HT1080 (cell line): ENCODE results near the gene NAGPA. TPM values are rescaled to one million over a fixed set of nuclear protein-coding genes. Genes with fewer than 3 reads are reported as not detected.

Experiments used
- DNase-seq: peaks from one replicate; pipeline ENCODE4 v3.0.0-alpha.2; 2015; ENCODE audit warnings: low read depth
- total RNA-seq: library from RNA; depleted of rRNA; stranded (reverse); fragments of >200 nt; shearing (Covaris generic); gene quantifications from 2 replicates; pipeline ENCODE4 v1.2.3, GENCODE V29; 2014

The NAGPA gene
- total RNA-seq, 1 experiment from 2014 or later = 26.2 TPM

DNA sequence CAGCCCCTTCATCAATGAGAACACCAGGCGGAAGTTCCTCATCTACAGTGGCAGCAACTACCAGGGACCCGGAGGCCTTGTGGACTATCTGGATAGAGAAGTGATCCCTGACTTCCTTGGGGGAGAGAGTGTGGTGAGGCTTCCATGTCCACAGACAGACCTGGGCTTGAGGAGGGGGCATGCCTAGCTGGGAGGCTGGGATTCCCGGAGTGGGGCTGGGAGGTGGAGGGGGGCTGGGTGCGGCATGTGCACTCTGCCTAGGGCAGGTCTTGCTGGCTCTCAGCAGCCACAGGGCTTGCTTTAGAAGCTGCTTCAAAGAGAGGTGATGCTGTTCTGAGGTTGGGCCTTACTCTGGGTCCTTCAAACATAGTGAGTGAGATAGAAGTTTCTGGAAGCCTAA lies 27.8 kb downstream of the NAGPA start:
- no peak for DNase-seq

GRCh38 chr16:5004311-5004710 lies 29.4 kb downstream of the NAGPA start:
- DNase-seq = no peak

- DNase-seq = no peak
Observed at GRCh38 chr16:5003828-5004227, 29.9 kb downstream of the NAGPA start.

- DNase-seq = no peak
Observed at GRCh38 chr16:5003211-5003610, 30.5 kb downstream of the NAGPA start.

DNA sequence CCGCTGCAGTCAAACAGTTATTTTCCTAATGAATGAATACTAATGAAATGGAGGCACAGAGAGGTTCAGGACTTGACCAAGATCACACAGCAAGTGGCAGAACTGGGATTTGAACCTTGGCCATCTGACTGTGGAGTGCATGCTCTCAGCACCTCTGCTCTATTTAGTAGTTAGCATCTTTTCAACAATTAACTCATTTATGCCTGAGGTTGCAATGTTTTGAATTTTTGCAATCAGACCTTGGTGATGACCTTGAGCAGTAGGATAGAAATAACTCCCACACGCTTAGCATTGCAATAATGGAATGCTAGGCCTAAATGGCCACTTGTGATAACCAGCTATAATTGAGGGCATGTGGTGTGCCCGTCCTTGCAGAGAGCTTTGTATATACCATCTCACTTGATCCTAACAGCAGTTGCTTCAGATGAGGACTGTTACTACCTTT lies 31.0 kb downstream of the NAGPA start:
- DNase-seq = no peak

- DNase-seq = no peak
Observed at GRCh38 chr16:5001986-5002385, 31.7 kb downstream of the NAGPA start.

DNA sequence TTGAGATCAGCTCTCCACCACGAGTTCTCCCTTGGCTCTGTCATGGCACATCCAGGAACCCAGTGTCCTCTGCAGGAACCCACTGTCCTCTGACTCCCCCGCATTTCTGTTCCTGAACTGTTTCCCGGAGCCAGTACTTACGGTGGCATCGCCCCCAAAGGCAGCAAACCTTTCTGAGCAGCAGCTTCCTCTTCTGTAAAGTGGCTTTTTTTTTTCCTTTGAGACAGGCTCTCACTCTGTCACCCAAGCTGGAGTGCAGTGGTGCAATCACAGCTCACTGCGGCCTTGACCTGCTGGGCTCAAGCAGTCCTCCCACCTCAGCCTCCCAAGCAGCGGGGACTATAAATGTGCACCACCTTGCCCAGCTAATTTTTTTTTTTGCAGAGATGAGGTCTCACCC lies 32.2 kb downstream of the NAGPA start:
- no peak for DNase-seq

DNA sequence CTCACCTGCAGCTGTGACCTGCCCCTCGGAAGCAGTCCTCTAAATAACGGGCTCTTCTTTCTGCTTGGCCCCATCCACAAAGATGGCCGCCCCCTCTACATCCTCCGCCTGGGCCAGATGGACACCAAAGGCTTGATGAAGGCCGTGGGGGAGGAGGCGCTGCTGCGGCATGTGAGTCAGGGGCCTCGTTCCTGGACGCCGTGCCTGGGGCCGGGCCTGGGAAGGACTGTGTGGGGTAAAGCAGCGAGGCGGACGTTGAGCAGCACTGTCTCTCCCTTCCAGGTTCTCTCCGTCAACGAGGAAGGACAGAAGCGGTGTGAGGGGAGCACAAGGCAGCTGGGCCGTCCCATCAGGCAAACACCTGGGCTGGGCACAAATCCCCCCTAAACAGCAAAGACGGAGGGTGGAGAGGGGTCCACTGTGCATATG lies 33.1 kb downstream of the NAGPA start:
- no peak for DNase-seq

DNA sequence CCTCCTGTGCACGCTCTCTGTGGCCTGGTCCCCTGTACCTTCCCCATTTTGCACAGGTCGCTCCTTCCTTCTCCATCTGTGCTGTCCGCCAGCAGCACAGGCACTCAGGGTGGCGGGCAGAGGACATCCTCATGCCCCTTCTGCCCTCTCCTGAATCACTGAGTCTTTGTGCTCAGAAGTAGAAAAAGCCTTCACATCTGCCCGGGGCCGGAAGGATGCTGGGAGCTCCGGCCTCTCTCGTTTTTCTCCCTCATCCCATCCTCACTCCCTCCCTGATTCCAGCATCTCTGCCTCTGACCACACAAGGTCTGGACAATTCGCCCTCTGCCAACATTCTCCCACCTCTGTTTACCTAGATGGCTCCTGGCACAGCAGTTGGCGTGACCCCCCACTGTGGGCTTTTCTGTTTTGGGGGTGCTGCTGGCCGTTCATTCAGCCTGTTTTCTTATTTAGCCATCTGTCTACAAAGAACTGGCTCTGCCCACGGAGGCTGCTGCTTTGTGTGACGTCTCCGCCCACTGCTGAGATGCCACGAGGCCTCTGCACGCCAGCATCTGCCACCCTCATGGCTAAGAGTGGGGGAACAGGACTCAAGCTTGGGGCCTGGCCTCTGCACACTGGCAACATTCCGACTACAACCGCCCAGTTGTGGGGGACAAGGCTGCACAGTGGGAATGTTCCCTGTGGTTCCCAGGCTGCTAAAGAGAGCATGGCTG lies 38.9 kb downstream of the NAGPA start:
- DNase-seq = no peak

- DNase-seq = no peak
Observed at GRCh38 chr16:4991754-4992153, 42.0 kb downstream of the NAGPA start.

- no peak for DNase-seq
Observed at GRCh38 chr16:4990415-4990814, 43.3 kb downstream of the NAGPA start.

- DNase-seq = no peak
Observed at GRCh38 chr16:4989391-4990006, 44.2 kb downstream of the NAGPA start.

DNA sequence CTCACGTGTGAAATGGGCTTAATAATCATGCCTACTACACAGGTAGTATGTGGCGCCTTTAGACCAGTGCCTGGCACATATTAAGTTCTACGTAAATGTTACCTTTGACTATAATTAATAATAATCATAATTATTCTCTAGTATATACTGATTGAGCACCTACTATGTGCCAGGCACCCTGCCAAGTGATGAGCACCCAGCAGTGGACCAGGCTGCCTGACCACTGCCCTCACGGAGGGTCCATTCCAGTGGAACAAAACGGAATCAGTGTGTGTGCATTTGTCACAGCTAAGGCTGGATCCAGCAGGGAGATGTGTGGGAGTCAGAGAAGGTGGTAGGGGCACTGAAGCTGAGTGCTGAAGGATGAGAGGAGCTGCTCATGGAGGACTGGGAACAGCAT lies 45.1 kb downstream of the NAGPA start:
- no peak for DNase-seq

DNA sequence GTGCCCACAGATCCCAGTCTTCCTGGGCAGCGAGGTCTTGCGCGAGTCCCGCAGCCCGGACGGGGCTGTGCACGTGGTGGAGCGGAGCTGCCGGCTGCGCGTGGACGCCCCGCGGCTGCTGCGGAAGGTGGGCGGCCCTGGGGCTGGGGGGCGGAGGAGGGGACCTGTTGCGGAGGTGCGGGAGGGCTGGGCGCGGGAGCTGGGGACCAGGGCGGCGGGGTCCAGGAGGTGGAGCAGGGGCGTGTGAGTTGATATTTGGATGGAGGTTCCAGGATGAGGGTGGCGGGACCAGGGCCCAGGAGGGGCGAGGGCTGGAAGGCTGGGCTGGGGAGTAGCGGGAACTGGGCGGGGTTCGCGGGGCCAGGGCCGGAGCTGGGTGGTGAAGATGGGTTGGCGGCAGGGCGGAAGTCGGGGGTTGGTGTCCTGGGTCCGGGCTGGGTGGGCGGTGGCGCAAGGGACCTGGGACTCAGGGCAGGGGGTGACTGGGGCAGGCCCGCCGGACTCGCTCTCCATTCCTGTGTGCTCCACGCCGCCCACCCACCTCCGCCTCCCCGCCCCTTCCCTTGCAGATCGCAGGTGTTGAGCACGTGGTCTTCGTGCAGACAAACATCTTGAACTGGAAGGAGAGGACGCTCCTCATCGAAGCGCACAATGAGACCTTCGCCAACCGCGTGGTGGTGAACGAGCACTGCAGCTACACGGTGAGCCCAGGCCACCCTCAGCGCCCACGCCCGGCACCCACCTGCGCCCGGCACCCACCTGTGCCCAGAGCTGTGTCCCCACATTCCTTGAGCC lies 46.0 kb downstream of the NAGPA start:
- no peak for DNase-seq

GRCh38 chr16:4987250-4987579 lies 46.5 kb downstream of the NAGPA start:
- no peak for DNase-seq

DNA sequence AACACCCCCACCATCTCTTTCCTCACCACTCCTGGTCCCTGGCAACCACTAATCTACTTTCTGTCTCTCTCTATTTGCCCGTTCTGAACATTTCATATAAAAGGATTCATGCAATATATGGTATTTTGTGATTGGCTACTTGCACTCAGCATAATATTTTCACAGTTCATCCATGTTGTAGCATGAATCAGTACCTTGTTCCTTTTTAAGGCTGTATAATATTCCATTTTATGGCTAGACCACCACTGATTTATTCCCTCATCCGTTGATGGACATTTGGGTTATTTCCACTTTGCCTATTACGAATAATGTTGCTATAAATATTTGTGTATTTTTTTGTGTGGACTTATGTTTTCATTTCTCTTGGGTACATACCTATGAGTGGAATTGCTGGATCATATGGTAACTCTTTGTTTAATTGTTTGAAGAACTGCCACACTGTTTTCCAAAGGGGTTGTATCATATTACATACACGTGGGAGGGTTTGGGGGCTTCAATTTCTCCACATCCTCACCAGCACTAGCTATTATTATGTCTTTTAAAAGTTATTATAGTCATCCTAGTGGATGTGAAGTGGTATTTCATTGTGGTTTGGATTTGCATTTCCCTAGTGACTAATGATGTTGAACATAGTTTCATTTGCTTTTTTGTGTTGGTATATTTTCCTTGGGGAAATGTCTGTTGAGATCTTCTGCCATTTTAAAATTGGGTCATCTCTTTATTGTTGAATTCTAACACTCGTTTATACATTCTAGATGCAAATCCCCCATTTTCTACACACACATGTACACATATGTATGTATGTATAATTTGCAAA lies 49.4 kb downstream of the NAGPA start:
- DNase-seq = no peak

GRCh38 chr16:4982056-4982867 lies 51.5 kb downstream of the NAGPA start:
- no peak for DNase-seq

DNA sequence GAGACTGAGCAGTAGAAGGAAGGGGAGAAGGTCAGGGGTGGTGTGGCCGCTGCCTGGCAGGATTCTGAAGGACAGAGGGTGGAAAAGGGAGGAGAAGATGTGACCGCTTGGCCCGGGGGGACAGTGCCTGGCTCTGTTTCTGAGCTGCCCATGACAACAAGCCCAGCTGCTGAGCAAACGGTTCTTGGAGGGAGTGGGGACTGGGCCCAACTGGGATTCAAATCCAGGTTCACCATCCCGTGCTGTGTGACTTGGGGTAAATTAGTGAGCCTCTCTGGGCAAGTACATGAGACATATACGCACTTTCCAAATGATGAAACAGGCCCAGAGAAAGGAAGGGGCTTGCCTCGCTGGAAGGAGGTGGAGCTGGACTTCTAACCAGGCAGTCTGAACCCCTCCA lies 52.3 kb downstream of the NAGPA start:
- no peak for DNase-seq

- DNase-seq = no peak
Observed at GRCh38 chr16:4980691-4981090, 53.0 kb downstream of the NAGPA start.

GRCh38 chr16:4979736-4980660 lies 53.7 kb downstream of the NAGPA start:
- DNase-seq = no peak
